NCI-H2081 (cell line): ENCODE data around the gene PEPD.
A peak's percentile ranks its signal among the peaks of the same experiment; 100 is the strongest.

Experiments
- DNase-seq, 2 experiments: peaks; one replicate each; lab custom pipeline; 2025; lab: John Stamatoyannopoulos, UW

Gene PEPD

GRCh38 chr19:33437821-33438671, 83.5 kb downstream of the PEPD start:
- DNase-seq = peak; percentile 28 to 64

GRCh38 chr19:33437393-33437820, 84.2 kb downstream of the PEPD start:
- peak in 1 of 2 experiments; percentile 14 for DNase-seq

GRCh38 chr19:33436360-33437345, 84.9 kb downstream of the PEPD start:
- DNase-seq = no peak

GRCh38 chr19:33435706-33436359, 85.8 kb downstream of the PEPD start:
- DNase-seq = no peak

- no peak for DNase-seq
Observed at GRCh38 chr19:33434886-33435705, 86.5 kb downstream of the PEPD start.

GRCh38 chr19:33434069-33434885, 87.3 kb downstream of the PEPD start:
- no peak for DNase-seq

GRCh38 chr19:33432446-33433170, 89.0 kb downstream of the PEPD start:
- no peak for DNase-seq

- DNase-seq = no peak
Observed at GRCh38 chr19:33432015-33432414, 89.6 kb downstream of the PEPD start.

GRCh38 chr19:33430674-33431277, 90.8 kb downstream of the PEPD start:
- DNase-seq = peak; percentile 54 to 58

GRCh38 chr19:33429891-33430673, 91.5 kb downstream of the PEPD start:
- DNase-seq = no peak

- no peak for DNase-seq
Observed at GRCh38 chr19:33428627-33429125, 92.9 kb downstream of the PEPD start.

GRCh38 chr19:33427801-33428626, 93.6 kb downstream of the PEPD start:
- DNase-seq = no peak

GRCh38 chr19:33426621-33427361, 94.8 kb downstream of the PEPD start:
- DNase-seq = no peak

- DNase-seq = no peak
Observed at GRCh38 chr19:33424181-33424580, 97.4 kb downstream of the PEPD start.

- no peak for DNase-seq
Observed at GRCh38 chr19:33422369-33423180, 99.0 kb downstream of the PEPD start.

GRCh38 chr19:33421368-33421767, 100.2 kb downstream of the PEPD start:
- no peak for DNase-seq
